SIG-M5 treated with dmso at 0.1 percent for 504 hours (cell line): ENCODE data around the gene EHMT1.
"Not testable (repeated sequence)": the region's sequence is repeated elsewhere in the genome, so short reads cannot be mapped to it uniquely, and the experiment has no call there.

Source experiments
- DNase-seq: peaks from one replicate; lab custom pipeline; 2025; ENCODE audit not compliant: unreplicated experiment; lab: John Stamatoyannopoulos, UW

The EHMT1 gene

GRCh38 chr9:137734181-137734580 is 115.4 kb downstream of the EHMT1 start:
- DNase-seq = no peak

GRCh38 chr9:137738182-137738696 is 119.4 kb downstream of the EHMT1 start:
- not testable (repeated sequence) for DNase-seq

- DNase-seq = no peak
Observed at GRCh38 chr9:137738703-137739102, 119.9 kb downstream of the EHMT1 start.

GRCh38 chr9:137739371-137740309 is 120.8 kb downstream of the EHMT1 start:
- DNase-seq = no peak

GRCh38 chr9:137740312-137740711 is 121.5 kb downstream of the EHMT1 start:
- DNase-seq = no peak

- DNase-seq = no peak
Observed at GRCh38 chr9:137741330-137741729, 122.5 kb downstream of the EHMT1 start.

GRCh38 chr9:137742698-137743097 is 123.9 kb downstream of the EHMT1 start:
- no peak for DNase-seq

GRCh38 chr9:137743695-137744094 is 124.9 kb downstream of the EHMT1 start:
- DNase-seq = no peak

- DNase-seq = no peak
Observed at GRCh38 chr9:137744632-137745183, 125.9 kb downstream of the EHMT1 start.

- DNase-seq = no peak
Observed at GRCh38 chr9:137745541-137745991, 126.8 kb downstream of the EHMT1 start.

GRCh38 chr9:137748311-137748710 is 129.5 kb downstream of the EHMT1 start:
- no peak for DNase-seq

- no peak for DNase-seq
Observed at GRCh38 chr9:137748741-137749140, 129.9 kb downstream of the EHMT1 start.

GRCh38 chr9:137749511-137749910 is 130.7 kb downstream of the EHMT1 start:
- DNase-seq = no peak

GRCh38 chr9:137750007-137750406 is 131.2 kb downstream of the EHMT1 start:
- DNase-seq = no peak

GRCh38 chr9:137750566-137750965 is 131.8 kb downstream of the EHMT1 start:
- DNase-seq = no peak

- DNase-seq = no peak
Observed at GRCh38 chr9:137751616-137752015, 132.8 kb downstream of the EHMT1 start.

GRCh38 chr9:137752426-137752825 is 133.6 kb downstream of the EHMT1 start:
- no peak for DNase-seq

GRCh38 chr9:137753192-137753765 is 134.5 kb downstream of the EHMT1 start:
- no peak for DNase-seq

GRCh38 chr9:137755261-137755927 is 136.6 kb downstream of the EHMT1 start:
- no peak for DNase-seq

GRCh38 chr9:137756045-137756744 is 137.4 kb downstream of the EHMT1 start:
- DNase-seq = no peak

- no peak for DNase-seq
Observed at GRCh38 chr9:137757139-137757538, 138.3 kb downstream of the EHMT1 start.
